SK-N-MC (cell line): ENCODE results near the gene TNN.

Source experiments
- DNase-seq: peaks from one replicate; pipeline ENCODE4 v3.0.0-alpha.2; 2011; ENCODE audit warnings: low read depth, low spot score
- H3K27ac ChIP-seq: fragments of 200-600 bp; sonication (generic); 2 replicates; pipeline ENCODE4 v1.5.1; 2016; ENCODE audit warnings: mixed run types
- H3K36me3 ChIP-seq: fragments of 200-600 bp; sonication (generic); 2 replicates; pipeline ENCODE4 v1.6.1; 2017; ENCODE audit warnings: antibody characterized with exemption, low read length, mixed read lengths; ENCODE audit not compliant: insufficient read depth
- H3K4me3 ChIP-seq: fragments of 200-600 bp; sonication (generic); 2 replicates; pipeline ENCODE4 v1.5.1; 2016
- H3K9ac ChIP-seq: fragments of 200-600 bp; sonication (generic); 2 replicates; pipeline ENCODE4 v1.8.0; 2017; ENCODE audit warnings: mixed run types, mixed read lengths; ENCODE audit not compliant: insufficient read length
- H3K9me3 ChIP-seq: fragments of 200-600 bp; sonication (generic); 2 replicates; pipeline ENCODE4 v1.6.1; 2017; ENCODE audit warnings: low read depth, mild to moderate bottlenecking, antibody characterized with exemption, low read length, moderate library complexity, mixed read lengths
- EZH2 ChIP-seq: fragments of 200-600 bp; sonication (generic); IDR thresholded peaks from one replicate; pipeline ENCODE4 v1.6.1; 2017; ENCODE audit warnings: antibody characterized with exemption
- FOXP2 ChIP-seq: optimal IDR thresholded peaks from 2 replicates; pipeline ENCODE3; 2011; ENCODE audit warnings: mild to moderate bottlenecking, moderate library complexity; ENCODE audit not compliant: insufficient read depth; ENCODE audit errors: extremely low read length, control extremely low read depth
- POLR2AphosphoS5 ChIP-seq: IDR thresholded peaks from 2 replicates; pipeline ENCODE4 v1.6.1; 2012; ENCODE audit warnings: mild to moderate bottlenecking, low read depth, low read length, borderline replicate concordance

TNN gene

DNA sequence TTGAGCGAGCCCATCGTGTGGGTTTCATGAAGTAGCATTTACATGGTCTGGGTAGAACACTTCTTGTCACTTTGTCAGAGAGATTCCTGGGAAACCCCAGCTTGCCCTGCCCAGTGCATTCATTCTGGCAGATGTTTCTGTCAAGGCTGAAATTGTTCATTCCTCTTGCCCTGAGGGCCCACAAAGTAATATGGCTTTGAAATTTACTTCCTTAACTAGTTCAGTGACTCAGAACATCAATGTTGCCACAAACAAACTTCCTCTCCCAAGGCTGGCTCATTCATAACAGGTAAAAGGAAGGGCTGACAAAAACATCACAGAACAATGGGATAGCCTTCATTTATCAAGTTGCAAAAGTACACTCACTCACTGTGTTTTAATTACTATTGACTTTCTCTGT is 129.9 kb downstream of the TNN start:
- no peaks in the 10 kb centered on the region for H3K36me3 ChIP-seq
- H3K4me3 ChIP-seq, result no peak overlapping the region
- H3K9ac ChIP-seq, result no peak overlapping the region
- TF ChIP-seq POLR2AphosphoS5, result no peak
- no peak for TF ChIP-seq EZH2
- TF ChIP-seq FOXP2, result no peak
- no peak overlapping the region for H3K27ac ChIP-seq
- DNase-seq, result no peak
- H3K9me3 ChIP-seq, result no peaks in the 10 kb centered on the region
